NCI-H2196 (cell line): Measurements from ENCODE around the gene MTA1.
A peak's percentile ranks its signal among the peaks of the same experiment; 100 is the strongest.

Source experiments
- DNase-seq: peaks from one replicate; lab custom pipeline; 2025; ENCODE audit not compliant: unreplicated experiment; lab: John Stamatoyannopoulos, UW

MTA1 gene

GRCh38 chr14:105458571-105458970, 38.9 kb downstream of the MTA1 start:
- no peak for DNase-seq

GRCh38 chr14:105460116-105460515, 40.5 kb downstream of the MTA1 start:
- no peak for DNase-seq

- no peak for DNase-seq
Measured at GRCh38 chr14:105460616-105461015, 41.0 kb downstream of the MTA1 start.

- DNase-seq = no peak
Measured at GRCh38 chr14:105461903-105462302, 42.3 kb downstream of the MTA1 start.

GRCh38 chr14:105464501-105464900, 44.9 kb downstream of the MTA1 start:
- no peak for DNase-seq

- DNase-seq = no peak
Measured at GRCh38 chr14:105465209-105466031, 45.8 kb downstream of the MTA1 start.

- DNase-seq = no peak
Measured at GRCh38 chr14:105466531-105467248, 47.1 kb downstream of the MTA1 start.

- no peak for DNase-seq
Measured at GRCh38 chr14:105467249-105467941, 47.8 kb downstream of the MTA1 start.

GRCh38 chr14:105467942-105468471, 48.4 kb downstream of the MTA1 start:
- DNase-seq = no peak

GRCh38 chr14:105468621-105469241, 49.1 kb downstream of the MTA1 start:
- no peak for DNase-seq

GRCh38 chr14:105469456-105470349, 50.1 kb downstream of the MTA1 start:
- DNase-seq = no peak

GRCh38 chr14:105470350-105471296, 51.0 kb downstream of the MTA1 start:
- no peak for DNase-seq

- no peak for DNase-seq
Measured at GRCh38 chr14:105471297-105471821, 51.7 kb downstream of the MTA1 start.

GRCh38 chr14:105471823-105472485, 52.3 kb downstream of the MTA1 start:
- no peak for DNase-seq

- DNase-seq = peak; percentile 20
Measured at GRCh38 chr14:105472486-105472991, 52.9 kb downstream of the MTA1 start.

- peak; percentile 31 for DNase-seq
Measured at GRCh38 chr14:105473033-105473676, 53.5 kb downstream of the MTA1 start.

GRCh38 chr14:105473677-105474482, 54.3 kb downstream of the MTA1 start:
- DNase-seq = peak; percentile 85
